ENCODE measurements around the gene CUZD1. TPM values are rescaled to one million over a fixed set of nuclear protein-coding genes. Genes with fewer than 3 reads are reported as not detected.

CUZD1 gene, protein sequence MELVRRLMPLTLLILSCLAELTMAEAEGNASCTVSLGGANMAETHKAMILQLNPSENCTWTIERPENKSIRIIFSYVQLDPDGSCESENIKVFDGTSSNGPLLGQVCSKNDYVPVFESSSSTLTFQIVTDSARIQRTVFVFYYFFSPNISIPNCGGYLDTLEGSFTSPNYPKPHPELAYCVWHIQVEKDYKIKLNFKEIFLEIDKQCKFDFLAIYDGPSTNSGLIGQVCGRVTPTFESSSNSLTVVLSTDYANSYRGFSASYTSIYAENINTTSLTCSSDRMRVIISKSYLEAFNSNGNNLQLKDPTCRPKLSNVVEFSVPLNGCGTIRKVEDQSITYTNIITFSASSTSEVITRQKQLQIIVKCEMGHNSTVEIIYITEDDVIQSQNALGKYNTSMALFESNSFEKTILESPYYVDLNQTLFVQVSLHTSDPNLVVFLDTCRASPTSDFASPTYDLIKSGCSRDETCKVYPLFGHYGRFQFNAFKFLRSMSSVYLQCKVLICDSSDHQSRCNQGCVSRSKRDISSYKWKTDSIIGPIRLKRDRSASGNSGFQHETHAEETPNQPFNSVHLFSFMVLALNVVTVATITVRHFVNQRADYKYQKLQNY
- total RNA-seq (2014; rRNA removed; shearing (Covaris generic)): 0.66 and 0.72 TPM in 2 replicates

DNA sequence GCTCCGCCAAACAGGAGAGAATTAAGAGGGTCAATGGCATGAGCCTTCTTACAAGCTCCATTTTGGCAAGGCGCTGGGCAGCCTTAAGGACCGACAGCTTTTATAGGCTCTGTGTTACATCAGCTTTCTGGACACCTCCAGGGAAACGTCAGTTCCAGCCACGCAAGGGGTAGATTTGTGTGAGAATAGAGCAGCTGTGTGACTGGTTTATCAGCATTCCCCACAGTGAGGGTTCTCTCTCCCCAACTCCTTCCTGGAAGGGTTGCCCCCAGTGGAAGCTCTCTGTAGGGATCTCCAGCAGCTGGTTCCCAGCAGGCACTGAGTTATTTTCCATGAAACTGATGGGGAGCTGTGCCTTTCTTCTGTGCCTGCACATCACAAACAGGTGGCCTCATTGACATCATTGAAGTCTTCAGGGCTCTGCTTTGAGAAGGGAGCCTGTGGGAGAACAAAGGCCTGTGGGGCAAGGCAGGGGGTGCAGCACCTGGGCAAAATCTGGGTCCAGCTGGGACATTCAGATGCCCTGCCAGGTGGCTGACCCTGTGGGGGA lies at the start of gene CUZD1:
CUZD1 (minus strand) TSS at position 75 of the 550 bp plus-strand sequence; CDS start at position 61, 14 bp downstream.

DNA sequence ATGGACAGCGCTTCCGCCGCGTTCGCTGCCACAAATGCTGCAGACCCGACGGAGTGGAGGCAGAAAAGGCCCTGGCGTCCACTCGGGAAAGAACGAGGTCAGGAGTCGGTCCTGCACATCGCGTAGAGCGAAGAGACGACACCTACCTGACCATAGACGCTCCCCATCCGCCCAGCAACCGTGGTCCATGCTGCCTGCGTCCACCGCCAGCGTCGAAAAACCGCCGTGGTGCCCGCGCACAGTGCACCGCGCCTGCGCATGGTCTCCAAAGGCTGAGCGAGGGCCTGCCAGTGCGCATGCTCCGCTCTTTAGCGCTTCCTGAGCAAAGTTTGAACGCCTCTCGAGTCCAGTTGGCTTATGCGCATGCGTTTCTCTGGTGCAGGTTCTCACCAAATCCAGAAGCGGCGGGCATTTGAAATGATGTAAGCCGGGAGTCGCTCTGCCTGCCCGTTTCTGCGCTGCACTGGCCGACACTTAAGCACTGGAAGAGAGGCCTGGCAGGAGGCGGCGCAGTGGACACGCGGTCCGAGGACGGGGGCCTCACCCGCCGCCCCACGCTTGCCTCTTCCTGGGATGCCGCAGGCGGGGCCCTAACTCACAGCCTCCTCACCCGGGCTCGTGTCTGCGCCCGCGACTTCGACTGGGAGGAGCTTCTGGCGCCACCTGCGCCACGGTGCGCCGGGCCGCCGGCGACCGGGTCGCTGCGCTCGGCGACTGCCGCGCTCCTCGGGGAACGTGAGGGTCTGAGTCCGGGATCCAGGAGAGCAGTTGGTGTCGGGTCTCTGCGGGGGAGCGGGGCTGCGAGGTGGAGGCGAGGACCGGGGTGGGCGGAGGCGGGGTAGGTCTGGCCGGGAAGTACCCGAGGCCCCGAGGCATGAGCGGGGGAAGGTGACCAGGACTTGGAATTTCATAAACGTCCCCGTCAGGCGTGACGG lies 33.9 kb upstream of the CUZD1 start, which contains the start of gene FAM24B:
FAM24B (minus strand) TSS at position 243 of the 935 bp plus-strand sequence. CDS start 29,066 bp downstream, outside the sequence.

Other genes starting within 250 kb of the CUZD1 start
- not detected in 2 replicates for gene C10orf120, start 146.0 kb downstream of the CUZD1 start, total RNA-seq (2014; rRNA removed; shearing (Covaris generic))
- gene FAM24B, start 33.7 kb upstream of the CUZD1 start, total RNA-seq (2014; rRNA removed; shearing (Covaris generic)): 8.2 and 11.4 TPM in 2 replicates
- not detected in 2 replicates for gene FAM24A, start 64.8 kb upstream of the CUZD1 start, total RNA-seq (2014; rRNA removed; shearing (Covaris generic))
- gene C10orf88, start 108.4 kb upstream of the CUZD1 start, total RNA-seq (2014; rRNA removed; shearing (Covaris generic)): 6.0 and 6.1 TPM in 2 replicates
- 7.8 and 8.3 TPM in 2 replicates for gene PSTK, start 134.5 kb upstream of the CUZD1 start, total RNA-seq (2014; rRNA removed; shearing (Covaris generic))
- 3.3 and 4.3 TPM in 2 replicates for gene IKZF5, start 162.9 kb upstream of the CUZD1 start, total RNA-seq (2014; rRNA removed; shearing (Covaris generic))
- gene ACADSB, start 163.1 kb upstream of the CUZD1 start, total RNA-seq (2014; rRNA removed; shearing (Covaris generic)): 7.0 and 7.8 TPM in 2 replicates